VCaP (cell line): ENCODE results near the gene PHIP.

ENCODE experiments used
- H3K27ac ChIP-seq: fragments of 450-650 bp; 2 replicates; pipeline ENCODE4 v1.5.1; 2017
- CTCF ChIP-seq: fragments of 450-650 bp; conservative IDR thresholded peaks from 2 replicates; pipeline ENCODE4 v1.5.1; 2017; ENCODE audit warnings: mild to moderate bottlenecking, moderate library complexity

The PHIP gene

GRCh38 chr6:79077715-79078074, 359 bp downstream of the PHIP start:
- TF ChIP-seq CTCF: no peak
- H3K27ac ChIP-seq: peak overlapping the region; percentile 98

GRCh38 chr6:79076782-79077641, 1.0 kb downstream of the PHIP start:
- H3K27ac ChIP-seq: peak overlapping the region; percentile 98
- TF ChIP-seq CTCF: no peak

- TF ChIP-seq CTCF: no peak
- peak overlapping the region; percentile 98 for H3K27ac ChIP-seq
Measured at GRCh38 chr6:79076160-79076559, 1.9 kb downstream of the PHIP start.

- TF ChIP-seq CTCF: no peak
- H3K27ac ChIP-seq: no peak overlapping the region
Measured at GRCh38 chr6:79073888-79074287, 4.2 kb downstream of the PHIP start.

- H3K27ac ChIP-seq: no peak overlapping the region
- no peak for TF ChIP-seq CTCF
Measured at GRCh38 chr6:79072640-79073181, 5.3 kb downstream of the PHIP start.

GRCh38 chr6:79071547-79071946, 6.5 kb downstream of the PHIP start:
- no peak overlapping the region for H3K27ac ChIP-seq
- no peak for TF ChIP-seq CTCF

GRCh38 chr6:79070206-79070825, 7.7 kb downstream of the PHIP start:
- no peak for TF ChIP-seq CTCF
- no peak overlapping the region for H3K27ac ChIP-seq
